GM12864 (cell line): Measurements from ENCODE around the gene DKK3.

Experiments
- DNase-seq: peaks from one replicate; pipeline ENCODE4 v3.0.0-alpha.2; 2011; ENCODE audit warnings: low read depth
- H3K4me3 ChIP-seq: 2 replicates; pipeline ENCODE4 v1.5.1; 2011; ENCODE audit warnings: mild to moderate bottlenecking, low read depth, low read length, control low read depth
- TF ChIP-seq, protein P1 (sequence below): IDR thresholded peaks from 2 replicates; pipeline ENCODE4 v1.5.1; 2011; ENCODE audit warnings: low read depth, mild to moderate bottlenecking, moderate library complexity, low read length, control low read depth, inconsistent platforms; ENCODE audit errors: missing control alignments

DKK3 gene

DNA sequence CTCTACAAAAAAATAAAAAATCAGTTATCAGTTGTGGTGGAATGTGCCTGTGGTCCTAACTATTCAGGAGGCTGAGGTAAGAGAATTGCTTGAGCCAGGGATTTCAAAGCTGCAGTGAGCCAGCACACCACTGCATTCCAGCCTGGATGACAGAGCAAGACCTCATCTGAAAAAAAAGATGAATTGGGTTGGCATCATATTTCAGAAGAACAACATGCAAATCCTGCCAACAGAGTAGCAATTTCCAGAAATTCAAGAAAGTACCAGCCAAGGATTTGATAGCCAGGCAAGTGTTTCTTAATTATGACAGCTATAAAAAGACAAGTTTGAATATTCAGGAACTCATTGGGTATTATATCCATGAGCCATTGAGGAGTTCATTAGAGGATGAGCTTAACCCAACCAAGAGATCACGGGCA is 91.4 kb downstream of the DKK3 start:
- no peak overlapping the region for H3K4me3 ChIP-seq
- TF ChIP-seq, protein P1, sequence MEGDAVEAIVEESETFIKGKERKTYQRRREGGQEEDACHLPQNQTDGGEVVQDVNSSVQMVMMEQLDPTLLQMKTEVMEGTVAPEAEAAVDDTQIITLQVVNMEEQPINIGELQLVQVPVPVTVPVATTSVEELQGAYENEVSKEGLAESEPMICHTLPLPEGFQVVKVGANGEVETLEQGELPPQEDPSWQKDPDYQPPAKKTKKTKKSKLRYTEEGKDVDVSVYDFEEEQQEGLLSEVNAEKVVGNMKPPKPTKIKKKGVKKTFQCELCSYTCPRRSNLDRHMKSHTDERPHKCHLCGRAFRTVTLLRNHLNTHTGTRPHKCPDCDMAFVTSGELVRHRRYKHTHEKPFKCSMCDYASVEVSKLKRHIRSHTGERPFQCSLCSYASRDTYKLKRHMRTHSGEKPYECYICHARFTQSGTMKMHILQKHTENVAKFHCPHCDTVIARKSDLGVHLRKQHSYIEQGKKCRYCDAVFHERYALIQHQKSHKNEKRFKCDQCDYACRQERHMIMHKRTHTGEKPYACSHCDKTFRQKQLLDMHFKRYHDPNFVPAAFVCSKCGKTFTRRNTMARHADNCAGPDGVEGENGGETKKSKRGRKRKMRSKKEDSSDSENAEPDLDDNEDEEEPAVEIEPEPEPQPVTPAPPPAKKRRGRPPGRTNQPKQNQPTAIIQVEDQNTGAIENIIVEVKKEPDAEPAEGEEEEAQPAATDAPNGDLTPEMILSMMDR: no peak
- DNase-seq: no peak

DNA sequence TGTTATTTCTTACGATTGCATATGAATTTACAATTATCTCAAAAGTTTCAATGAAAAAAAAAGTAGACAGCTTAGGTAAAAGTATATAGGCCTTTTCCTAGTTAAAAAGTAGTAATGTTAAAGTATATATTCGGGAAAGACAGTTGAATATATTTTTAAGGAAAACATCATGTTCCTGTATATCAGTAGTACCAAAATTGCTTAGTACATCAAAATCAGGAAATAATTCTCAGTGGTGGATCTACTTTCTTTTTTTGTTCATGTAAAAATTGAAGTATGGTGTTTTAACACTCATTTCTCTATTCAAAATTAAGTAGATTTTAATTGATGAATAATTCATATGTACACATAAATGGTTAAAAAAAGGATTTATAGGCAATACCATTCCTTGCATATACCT is 92.8 kb downstream of the DKK3 start:
- no peak overlapping the region for H3K4me3 ChIP-seq
- TF ChIP-seq, protein P1: no peak
- DNase-seq: no peak

DNA sequence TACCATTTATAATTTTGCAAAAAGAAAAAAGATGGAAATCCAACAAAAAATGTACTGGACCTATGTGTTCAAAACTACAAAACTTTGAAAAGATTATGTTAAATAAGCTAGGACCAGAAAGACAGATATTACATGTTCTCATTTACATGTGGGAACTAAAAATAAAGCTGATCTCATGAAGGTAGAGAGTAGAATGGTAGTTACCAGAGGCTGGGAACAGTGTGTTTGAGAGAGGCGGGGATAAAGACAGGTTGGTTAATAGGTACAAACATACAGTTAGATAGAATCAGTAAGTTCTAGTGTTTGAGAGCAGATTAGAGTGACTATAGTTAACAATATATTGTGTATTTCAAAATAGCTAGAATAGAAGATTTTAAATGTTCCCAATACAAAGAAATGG is 95.0 kb downstream of the DKK3 start:
- no peak overlapping the region for H3K4me3 ChIP-seq
- no peak for DNase-seq
- TF ChIP-seq, protein P1: no peak
